NCI-H1092 treated with DMSO at 0.1 percent for 48 hours (cell line): ENCODE results near the gene MRGPRX3.

Experiments used
- DNase-seq: peaks from one replicate; lab custom pipeline; 2025; lab: John Stamatoyannopoulos, UW

Gene MRGPRX3

DNA sequence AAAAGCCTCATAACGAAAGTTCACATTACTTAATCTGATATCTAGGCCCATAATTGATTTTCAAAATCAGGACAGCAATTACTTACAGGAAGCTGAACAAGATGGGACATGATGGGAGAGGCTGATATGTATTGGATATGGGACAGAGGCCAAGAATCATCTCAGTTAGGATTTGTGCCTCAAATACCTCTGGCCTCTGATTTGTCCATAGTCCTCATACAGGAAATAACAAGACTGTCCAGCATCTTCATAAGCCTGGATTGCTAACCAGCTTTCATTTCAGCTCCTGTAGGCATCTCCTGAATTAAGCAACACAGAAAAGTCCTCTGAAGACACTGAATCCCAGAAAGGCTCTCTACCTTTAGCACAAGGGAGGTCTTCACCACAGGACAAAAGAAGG lies 36.0 kb downstream of the MRGPRX3 start:
- DNase-seq, result no peak

DNA sequence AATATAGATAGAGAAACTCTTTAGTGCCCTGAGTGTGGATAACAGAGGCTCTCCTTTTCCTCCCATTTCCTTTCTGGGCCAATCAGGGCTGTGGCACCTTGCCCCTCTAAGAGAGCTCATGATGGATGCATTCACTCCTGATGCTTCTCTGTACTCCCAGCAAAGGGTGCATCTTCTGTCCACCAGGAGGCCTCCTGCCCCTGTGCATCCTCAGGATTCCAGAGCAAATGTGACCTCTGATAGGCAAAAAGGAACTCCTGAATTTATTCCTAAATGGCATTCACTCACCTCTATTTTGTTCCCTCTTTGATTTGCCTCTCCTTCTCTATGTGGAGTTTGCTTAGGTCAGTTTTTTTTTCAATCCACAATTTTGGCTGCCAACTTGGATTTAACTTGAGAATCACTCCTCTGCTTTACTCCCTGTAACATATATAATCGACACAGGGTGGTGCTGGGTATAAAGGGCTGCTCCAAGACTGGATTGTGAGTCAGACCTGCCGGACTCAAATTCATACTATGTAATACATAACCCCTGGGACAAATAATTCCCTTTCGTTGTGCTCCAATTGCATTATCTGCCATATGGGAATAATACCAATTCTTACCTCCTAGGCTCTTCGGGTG lies 39.1 kb downstream of the MRGPRX3 start:
- DNase-seq, result peak; percentile 11

DNA sequence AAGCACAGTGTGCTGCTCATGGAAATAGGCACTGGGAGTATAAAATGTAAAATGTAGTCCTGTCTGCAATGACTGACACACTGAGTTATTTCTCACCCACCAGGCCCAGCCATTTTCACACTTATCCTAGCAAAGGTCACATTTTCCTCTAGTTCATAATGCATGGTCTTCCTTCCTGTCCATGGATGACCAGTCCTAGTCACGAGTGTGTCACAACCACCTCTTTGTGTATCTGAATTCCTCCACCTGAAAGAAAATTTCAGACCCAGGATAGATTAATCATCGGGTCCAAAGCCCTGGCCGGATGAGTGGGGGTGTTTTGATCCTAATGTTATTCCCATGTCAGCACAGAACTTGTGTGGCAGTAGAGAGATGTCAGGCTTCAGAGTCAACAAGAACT lies 40.3 kb downstream of the MRGPRX3 start, which contains the start of gene MRGPRX4:
MRGPRX4 (plus strand) TSS at position 172 of the 400 bp plus-strand sequence. CDS start 420 bp downstream, outside the sequence.
- DNase-seq, result no peak

DNA sequence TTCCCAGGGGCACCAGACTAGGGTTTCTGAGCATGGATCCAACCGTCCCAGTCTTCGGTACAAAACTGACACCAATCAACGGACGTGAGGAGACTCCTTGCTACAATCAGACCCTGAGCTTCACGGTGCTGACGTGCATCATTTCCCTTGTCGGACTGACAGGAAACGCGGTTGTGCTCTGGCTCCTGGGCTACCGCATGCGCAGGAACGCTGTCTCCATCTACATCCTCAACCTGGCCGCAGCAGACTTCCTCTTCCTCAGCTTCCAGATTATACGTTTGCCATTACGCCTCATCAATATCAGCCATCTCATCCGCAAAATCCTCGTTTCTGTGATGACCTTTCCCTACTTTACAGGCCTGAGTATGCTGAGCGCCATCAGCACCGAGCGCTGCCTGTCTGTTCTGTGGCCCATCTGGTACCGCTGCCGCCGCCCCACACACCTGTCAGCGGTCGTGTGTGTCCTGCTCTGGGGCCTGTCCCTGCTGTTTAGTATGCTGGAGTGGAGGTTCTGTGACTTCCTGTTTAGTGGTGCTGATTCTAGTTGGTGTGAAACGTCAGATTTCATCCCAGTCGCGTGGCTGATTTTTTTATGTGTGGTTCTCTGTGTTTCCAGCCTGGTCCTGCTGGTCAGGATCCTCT lies 41.0 kb downstream of the MRGPRX3 start:
- no peak for DNase-seq
